ENCODE measurements around the gene C2orf76. TPM values are rescaled to one million over a fixed set of nuclear protein-coding genes. Genes with fewer than 3 reads are reported as not detected.
"Not testable (repeated sequence)": the region's sequence is repeated elsewhere in the genome, so short reads cannot be mapped to it uniquely, and the experiment has no call there.

Gene C2orf76
- polyA plus RNA-seq, 1 of the 3 experiments (the other 2 are of a cell fraction), result 6.0 TPM

DNA sequence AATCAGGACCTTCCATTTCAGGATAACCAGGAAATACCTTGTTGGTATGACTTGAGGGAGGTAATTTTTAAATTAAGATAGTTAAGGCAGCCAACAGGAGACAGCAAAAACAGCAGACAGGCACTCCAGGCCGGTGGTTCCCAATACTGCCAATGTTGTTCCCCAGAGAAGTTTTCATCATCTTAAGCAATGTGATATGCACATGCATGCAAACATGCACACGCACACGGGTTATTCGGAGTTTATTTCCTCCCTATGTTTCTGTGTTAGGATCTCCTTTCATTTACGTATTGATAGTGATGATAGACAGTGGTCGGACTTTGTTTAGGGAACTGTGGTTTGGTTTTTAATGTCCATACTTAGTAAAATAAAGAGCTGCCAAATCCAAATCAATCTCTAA lies 87.7 kb downstream of the C2orf76 start:
- no peaks in the 10 kb centered on the region for H3F3A ChIP-seq (replicated peaks; ENCODE audit: insufficient read depth)
- DNase-seq, result no peak
- H3K9ac ChIP-seq, result no peak overlapping the region
- no peak overlapping the region for H3K27ac ChIP-seq (ENCODE audit: low read depth in 2 of 2, low read length in 1 of 2)
- ChIA-PET POLR2A (no interaction called here), CTCF (no interaction called here)
- no peaks in the 10 kb centered on the region for H3K79me2 ChIP-seq (ENCODE audit: insufficient read depth)
- no peak overlapping the region for H2AFZ ChIP-seq (ENCODE audit: low read depth)
- WGBS (ENCODE audit: low lambda C conversion rate), result 74% methylated on average over 6 of the region's 6 CpGs
- no peaks in the 10 kb centered on the region for H3K9me3 ChIP-seq
- no peak overlapping the region for H3K4me3 ChIP-seq (ENCODE audit: low read depth in 2 of 2, low read length in 1 of 2)
- H3K27me3 ChIP-seq (ENCODE audit: insufficient read depth), result no peaks in the 10 kb centered on the region
- H3K36me3 ChIP-seq (replicated peaks in 1 of 2; ENCODE audit: control insufficient read depth in 1 of 2, insufficient read depth in 2 of 2, low read length in 1 of 2), result no peaks in the 10 kb centered on the region
- H4K20me1 ChIP-seq (ENCODE audit: insufficient read depth), result no peaks in the 10 kb centered on the region
- no peaks in the 10 kb centered on the region for H3K4me1 ChIP-seq (ENCODE audit: control insufficient read depth in 1 of 2, insufficient read depth in 2 of 2, low read depth in 1 of 2, low read length in 1 of 2)
- H3K4me2 ChIP-seq, result no peak overlapping the region
- no peaks in the 10 kb centered on the region for H3K9me2 ChIP-seq
- no peak for TF ChIP-seq GATA2 (CRISPR knock-in tag; IDR thresholded peaks at IDR 0.05)
- TF ChIP-seq EZH2phosphoT487 (IDR thresholded peaks at IDR 0.05; ENCODE audit: borderline replicate concordance, low read depth), result no peak
- no peak for TF ChIP-seq FOXJ3 (CRISPR knock-in tag; IDR thresholded peaks at IDR 0.05)
- TF ChIP-seq, protein P1, sequence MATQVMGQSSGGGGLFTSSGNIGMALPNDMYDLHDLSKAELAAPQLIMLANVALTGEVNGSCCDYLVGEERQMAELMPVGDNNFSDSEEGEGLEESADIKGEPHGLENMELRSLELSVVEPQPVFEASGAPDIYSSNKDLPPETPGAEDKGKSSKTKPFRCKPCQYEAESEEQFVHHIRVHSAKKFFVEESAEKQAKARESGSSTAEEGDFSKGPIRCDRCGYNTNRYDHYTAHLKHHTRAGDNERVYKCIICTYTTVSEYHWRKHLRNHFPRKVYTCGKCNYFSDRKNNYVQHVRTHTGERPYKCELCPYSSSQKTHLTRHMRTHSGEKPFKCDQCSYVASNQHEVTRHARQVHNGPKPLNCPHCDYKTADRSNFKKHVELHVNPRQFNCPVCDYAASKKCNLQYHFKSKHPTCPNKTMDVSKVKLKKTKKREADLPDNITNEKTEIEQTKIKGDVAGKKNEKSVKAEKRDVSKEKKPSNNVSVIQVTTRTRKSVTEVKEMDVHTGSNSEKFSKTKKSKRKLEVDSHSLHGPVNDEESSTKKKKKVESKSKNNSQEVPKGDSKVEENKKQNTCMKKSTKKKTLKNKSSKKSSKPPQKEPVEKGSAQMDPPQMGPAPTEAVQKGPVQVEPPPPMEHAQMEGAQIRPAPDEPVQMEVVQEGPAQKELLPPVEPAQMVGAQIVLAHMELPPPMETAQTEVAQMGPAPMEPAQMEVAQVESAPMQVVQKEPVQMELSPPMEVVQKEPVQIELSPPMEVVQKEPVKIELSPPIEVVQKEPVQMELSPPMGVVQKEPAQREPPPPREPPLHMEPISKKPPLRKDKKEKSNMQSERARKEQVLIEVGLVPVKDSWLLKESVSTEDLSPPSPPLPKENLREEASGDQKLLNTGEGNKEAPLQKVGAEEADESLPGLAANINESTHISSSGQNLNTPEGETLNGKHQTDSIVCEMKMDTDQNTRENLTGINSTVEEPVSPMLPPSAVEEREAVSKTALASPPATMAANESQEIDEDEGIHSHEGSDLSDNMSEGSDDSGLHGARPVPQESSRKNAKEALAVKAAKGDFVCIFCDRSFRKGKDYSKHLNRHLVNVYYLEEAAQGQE (IDR thresholded peaks at IDR 0.05; ENCODE audit: low read depth, low read length), result no peak
- no peak for TF ChIP-seq CHD2 (IDR thresholded peaks at IDR 0.05; ENCODE audit: low read length, partially characterized antibody)
- TF ChIP-seq POLR2AphosphoS5 (IDR thresholded peaks at IDR 0.05; ENCODE audit: low read depth, low read length), result no peak

DNA sequence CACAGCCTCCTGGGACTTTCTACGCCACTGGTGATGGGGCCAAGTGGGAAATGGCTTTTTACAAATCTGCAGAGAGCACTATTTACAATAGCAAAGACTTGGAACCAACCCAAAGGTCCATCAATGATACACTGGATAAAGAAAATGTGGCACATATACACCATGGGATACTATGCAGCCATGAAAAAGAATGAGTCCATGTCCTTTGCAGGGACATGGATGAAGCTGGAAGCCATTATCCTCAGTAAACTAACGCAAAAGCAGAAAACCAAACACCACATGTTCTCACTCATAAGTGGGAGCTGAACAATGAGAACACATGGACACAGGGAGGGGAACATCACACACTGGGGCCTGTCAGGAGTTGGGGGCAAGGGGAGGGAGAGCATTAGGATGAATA lies 88.2 kb downstream of the C2orf76 start:
- H3K4me1 ChIP-seq (ENCODE audit: control insufficient read depth in 1 of 2, insufficient read depth in 2 of 2, low read depth in 1 of 2, low read length in 1 of 2); POLR2A ChIA-PET; H3K9me3 ChIP-seq; H2AFZ ChIP-seq (ENCODE audit: low read depth); H3K27ac ChIP-seq (ENCODE audit: low read depth in 2 of 2, low read length in 1 of 2); H3F3A ChIP-seq (replicated peaks; ENCODE audit: insufficient read depth); DNase-seq; H3K9me2 ChIP-seq; H4K20me1 ChIP-seq (ENCODE audit: insufficient read depth); H3K4me2 ChIP-seq; H3K9ac ChIP-seq; H3K36me3 ChIP-seq (replicated peaks in 1 of 2; ENCODE audit: control insufficient read depth in 1 of 2, insufficient read depth in 2 of 2, low read length in 1 of 2); H3K4me3 ChIP-seq (ENCODE audit: low read depth in 2 of 2, low read length in 1 of 2); H3K79me2 ChIP-seq (ENCODE audit: insufficient read depth); H3K27me3 ChIP-seq (ENCODE audit: insufficient read depth): not testable (repeated sequence)
- 86% methylated on average over 2 of the region's 2 CpGs for WGBS (ENCODE audit: low lambda C conversion rate)
- CTCF ChIA-PET, result interaction anchor here (1.2 kb wide), 1 partner anchor 12 kb away, joined by 5 read pairs; no protein-coding TSS in a partner anchor

DNA sequence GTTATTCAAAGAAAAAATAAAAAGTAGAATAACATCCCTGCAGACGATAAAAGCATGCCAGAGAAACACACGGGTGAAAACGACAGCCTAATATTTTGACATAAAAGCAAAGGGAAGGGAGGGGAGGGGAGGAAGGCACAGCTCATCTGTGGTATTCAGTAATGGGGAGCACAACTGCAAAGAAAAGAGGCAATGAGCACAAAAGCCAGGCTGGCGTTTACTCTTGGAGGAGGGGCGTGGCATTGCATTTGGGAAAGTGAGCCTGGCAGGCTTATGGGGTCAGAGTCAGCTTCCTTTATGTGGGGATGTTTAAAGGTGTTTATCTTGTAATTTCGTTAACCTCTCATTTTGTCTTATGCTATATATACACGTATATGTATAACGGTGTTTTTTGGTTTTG lies 89.8 kb downstream of the C2orf76 start:
- H3K27me3 ChIP-seq (ENCODE audit: insufficient read depth), result no peaks in the 10 kb centered on the region
- DNase-seq, result no peak
- H3K4me3 ChIP-seq (ENCODE audit: low read depth in 2 of 2, low read length in 1 of 2), result no peak overlapping the region
- H3K9me3 ChIP-seq, result no peaks in the 10 kb centered on the region
- ChIA-PET CTCF (interaction anchor here (1.1 kb wide), 1 partner anchor 12 kb away, joined by 3 read pairs; no protein-coding TSS in a partner anchor), POLR2A (no interaction called here)
- H3K9me2 ChIP-seq, result no peaks in the 10 kb centered on the region
- H3K36me3 ChIP-seq (replicated peaks in 1 of 2; ENCODE audit: control insufficient read depth in 1 of 2, insufficient read depth in 2 of 2, low read length in 1 of 2), result no peaks in the 10 kb centered on the region
- H3K9ac ChIP-seq, result no peak overlapping the region
- H2AFZ ChIP-seq (ENCODE audit: low read depth), result no peak overlapping the region
- WGBS (ENCODE audit: low lambda C conversion rate), result 83% methylated on average over 8 of the region's 8 CpGs
- no peaks in the 10 kb centered on the region for H3K4me1 ChIP-seq (ENCODE audit: control insufficient read depth in 1 of 2, insufficient read depth in 2 of 2, low read depth in 1 of 2, low read length in 1 of 2)
- H4K20me1 ChIP-seq (ENCODE audit: insufficient read depth), result no peaks in the 10 kb centered on the region
- H3F3A ChIP-seq (replicated peaks; ENCODE audit: insufficient read depth), result no peaks in the 10 kb centered on the region
- H3K79me2 ChIP-seq (ENCODE audit: insufficient read depth), result no peaks in the 10 kb centered on the region
- H3K4me2 ChIP-seq, result no peak overlapping the region
- TF ChIP-seq, protein P2, sequence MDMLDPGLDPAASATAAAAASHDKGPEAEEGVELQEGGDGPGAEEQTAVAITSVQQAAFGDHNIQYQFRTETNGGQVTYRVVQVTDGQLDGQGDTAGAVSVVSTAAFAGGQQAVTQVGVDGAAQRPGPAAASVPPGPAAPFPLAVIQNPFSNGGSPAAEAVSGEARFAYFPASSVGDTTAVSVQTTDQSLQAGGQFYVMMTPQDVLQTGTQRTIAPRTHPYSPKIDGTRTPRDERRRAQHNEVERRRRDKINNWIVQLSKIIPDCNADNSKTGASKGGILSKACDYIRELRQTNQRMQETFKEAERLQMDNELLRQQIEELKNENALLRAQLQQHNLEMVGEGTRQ (IDR thresholded peaks at IDR 0.05; ENCODE audit: borderline replicate concordance, low read depth, low read length), result no peak
- TF ChIP-seq GABPA (IDR thresholded peaks at IDR 0.05; ENCODE audit: low read depth) (no peak), FOXM1 (IDR thresholded peaks at IDR 0.05; ENCODE audit: low read depth) (no peak), TCF12 (IDR thresholded peaks at IDR 0.05) (no peak), MEF2A (IDR thresholded peaks at IDR 0.05; ENCODE audit: borderline replicate concordance, low read depth) (no peak), TEAD4 (IDR thresholded peaks at IDR 0.05; ENCODE audit: borderline replicate concordance, insufficient read depth) (no peak), RCOR1 (IDR thresholded peaks at IDR 0.05; ENCODE audit: low read length) (no peak), ELF1 (IDR thresholded peaks at IDR 0.05) (no peak)
- TF ChIP-seq, protein P3, sequence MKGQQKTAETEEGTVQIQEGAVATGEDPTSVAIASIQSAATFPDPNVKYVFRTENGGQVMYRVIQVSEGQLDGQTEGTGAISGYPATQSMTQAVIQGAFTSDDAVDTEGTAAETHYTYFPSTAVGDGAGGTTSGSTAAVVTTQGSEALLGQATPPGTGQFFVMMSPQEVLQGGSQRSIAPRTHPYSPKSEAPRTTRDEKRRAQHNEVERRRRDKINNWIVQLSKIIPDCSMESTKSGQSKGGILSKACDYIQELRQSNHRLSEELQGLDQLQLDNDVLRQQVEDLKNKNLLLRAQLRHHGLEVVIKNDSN (IDR thresholded peaks at IDR 0.05; ENCODE audit: borderline replicate concordance, low read depth), result no peak
- TF ChIP-seq, protein P4, sequence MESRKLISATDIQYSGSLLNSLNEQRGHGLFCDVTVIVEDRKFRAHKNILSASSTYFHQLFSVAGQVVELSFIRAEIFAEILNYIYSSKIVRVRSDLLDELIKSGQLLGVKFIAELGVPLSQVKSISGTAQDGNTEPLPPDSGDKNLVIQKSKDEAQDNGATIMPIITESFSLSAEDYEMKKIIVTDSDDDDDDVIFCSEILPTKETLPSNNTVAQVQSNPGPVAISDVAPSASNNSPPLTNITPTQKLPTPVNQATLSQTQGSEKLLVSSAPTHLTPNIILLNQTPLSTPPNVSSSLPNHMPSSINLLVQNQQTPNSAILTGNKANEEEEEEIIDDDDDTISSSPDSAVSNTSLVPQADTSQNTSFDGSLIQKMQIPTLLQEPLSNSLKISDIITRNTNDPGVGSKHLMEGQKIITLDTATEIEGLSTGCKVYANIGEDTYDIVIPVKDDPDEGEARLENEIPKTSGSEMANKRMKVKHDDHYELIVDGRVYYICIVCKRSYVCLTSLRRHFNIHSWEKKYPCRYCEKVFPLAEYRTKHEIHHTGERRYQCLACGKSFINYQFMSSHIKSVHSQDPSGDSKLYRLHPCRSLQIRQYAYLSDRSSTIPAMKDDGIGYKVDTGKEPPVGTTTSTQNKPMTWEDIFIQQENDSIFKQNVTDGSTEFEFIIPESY (IDR thresholded peaks at IDR 0.05; ENCODE audit: borderline replicate concordance, low read depth), result no peak
- no peak overlapping the region for H3K27ac ChIP-seq (ENCODE audit: low read depth in 2 of 2, low read length in 1 of 2)
